H9 (cell line): ENCODE measurements around the gene ADCY5. TPM values are rescaled to one million over a fixed set of nuclear protein-coding genes. Genes with fewer than 3 reads are reported as not detected.
A peak's percentile ranks its signal among the peaks of the same experiment; 100 is the strongest.

Experiments
- DNase-seq: peaks from one replicate; pipeline ENCODE4 v3.0.0-alpha.2; 2017
- H2AFZ ChIP-seq: one replicate; pipeline ENCODE4 v1.6.1; 2013; ENCODE audit warnings: mild to moderate bottlenecking, low read length, control low read depth, moderate library complexity
- H2AK5ac ChIP-seq: 2 replicates; pipeline ENCODE4 v1.6.1; 2013; ENCODE audit warnings: low read length, control low read depth, mixed read lengths; ENCODE audit not compliant: insufficient read length
- H2BK120ac ChIP-seq: one replicate; pipeline ENCODE4 v1.6.1; 2013; ENCODE audit warnings: low read depth, mild to moderate bottlenecking, low read length, control low read depth, inconsistent platforms; ENCODE audit not compliant: poor library complexity, severe bottlenecking
- H2BK12ac ChIP-seq: 2 replicates; pipeline ENCODE4 v1.6.1; 2013; ENCODE audit warnings: low read length, control low read depth, mixed read lengths, low read depth; ENCODE audit not compliant: insufficient read length
- H2BK15ac ChIP-seq: 2 replicates; pipeline ENCODE4 v1.6.1; 2013; ENCODE audit warnings: low read depth, low read length, control low read depth
- H2BK20ac ChIP-seq: one replicate; pipeline ENCODE4 v1.6.1; 2013; ENCODE audit warnings: low read depth, mild to moderate bottlenecking, low read length, control low read depth, inconsistent platforms; ENCODE audit not compliant: poor library complexity, severe bottlenecking
- H2BK5ac ChIP-seq: 2 replicates; pipeline ENCODE4 v1.6.1; 2013; ENCODE audit warnings: low read length, control low read depth, mixed read lengths; ENCODE audit not compliant: insufficient read length
- H3K14ac ChIP-seq: 2 replicates; pipeline ENCODE4 v1.6.1; 2013; ENCODE audit warnings: low read length, control low read depth; ENCODE audit not compliant: insufficient read depth
- H3K18ac ChIP-seq: 2 replicates; pipeline ENCODE4 v1.6.1; 2013; ENCODE audit warnings: low read depth, mild to moderate bottlenecking, mixed read lengths, low read length, control low read depth; ENCODE audit not compliant: insufficient read length
- H3K23ac ChIP-seq: 2 replicates; pipeline ENCODE4 v1.6.1; 2013; ENCODE audit warnings: low read length, control low read depth, mixed read lengths, low read depth; ENCODE audit not compliant: insufficient read length
- H3K23me2 ChIP-seq: 2 replicates; pipeline ENCODE4 v1.6.1; 2013; ENCODE audit warnings: low read depth, mild to moderate bottlenecking, mixed read lengths, low read length, control low read depth; ENCODE audit not compliant: insufficient read length, poor library complexity, severe bottlenecking
- H3K27ac ChIP-seq: 2 replicates; pipeline ENCODE4 v1.5.1; 2013; ENCODE audit warnings: low read length, control low read depth, mixed read lengths, low read depth; ENCODE audit not compliant: insufficient read length
- H3K27me3 ChIP-seq: 2 replicates; pipeline ENCODE4 v1.6.1; 2013; ENCODE audit warnings: low read length, control low read depth, inconsistent platforms; ENCODE audit not compliant: insufficient read depth
- H3K4ac ChIP-seq: 2 replicates; pipeline ENCODE4 v1.6.1; 2013; ENCODE audit warnings: low read depth, mild to moderate bottlenecking, control low read depth, inconsistent platforms, low read length, moderate library complexity
- H3K4me1 ChIP-seq: 2 replicates; pipeline ENCODE4 v1.6.1; 2013; ENCODE audit warnings: low read length, control low read depth, inconsistent platforms; ENCODE audit not compliant: insufficient read depth
- H3K4me2 ChIP-seq: 2 replicates; pipeline ENCODE4 v1.6.1; 2013; ENCODE audit warnings: low read length, control low read depth, mixed read lengths; ENCODE audit not compliant: insufficient read length, insufficient read depth
- H3K56ac ChIP-seq: 2 replicates; pipeline ENCODE4 v1.6.1; 2013; ENCODE audit warnings: low read depth, mild to moderate bottlenecking, mixed read lengths, low read length, control low read depth; ENCODE audit not compliant: insufficient read length
- H3K79me1 ChIP-seq: 2 replicates; pipeline ENCODE4 v1.6.1; 2013; ENCODE audit warnings: low read depth, mild to moderate bottlenecking, moderate library complexity, low read length, control low read depth, inconsistent platforms; ENCODE audit not compliant: insufficient read depth, poor library complexity, severe bottlenecking
- H3K79me2 ChIP-seq: 2 replicates; pipeline ENCODE4 v1.6.1; 2013; ENCODE audit warnings: low read length, control low read depth, inconsistent platforms; ENCODE audit not compliant: insufficient read depth
- H3K9ac ChIP-seq: 2 replicates; pipeline ENCODE4 v1.6.1; 2013; ENCODE audit warnings: low read length, control low read depth, mixed read lengths; ENCODE audit not compliant: insufficient read length; ENCODE audit errors: extremely low read depth
- H3K9me3 ChIP-seq: one replicate; pipeline ENCODE4 v1.6.1; 2013; ENCODE audit warnings: low read depth, low read length, inconsistent platforms; ENCODE audit not compliant: control insufficient read depth
- H3T11ph ChIP-seq: one replicate; pipeline ENCODE4 v1.6.1; 2013; ENCODE audit warnings: mild to moderate bottlenecking, low read length, control low read depth, inconsistent platforms
- H4K20me1 ChIP-seq: one replicate; pipeline ENCODE4 v1.6.1; 2013; ENCODE audit not compliant: control insufficient read depth, insufficient read length, insufficient read depth
- H4K5ac ChIP-seq: 2 replicates; pipeline ENCODE4 v1.6.1; 2013; ENCODE audit warnings: low read depth, mild to moderate bottlenecking, mixed read lengths, low read length, control low read depth; ENCODE audit not compliant: insufficient read length
- H4K8ac ChIP-seq: replicated peaks from 2 replicates; pipeline ENCODE4 v1.6.1; 2013; ENCODE audit warnings: low read length, control low read depth, mixed read lengths, low read depth; ENCODE audit not compliant: insufficient read length
- H4K91ac ChIP-seq: 2 replicates; pipeline ENCODE4 v1.6.1; 2013; ENCODE audit warnings: low read depth, mild to moderate bottlenecking, moderate library complexity, mixed read lengths, low read length, control low read depth; ENCODE audit not compliant: insufficient read length
- H3K27ac Mint-ChIP-seq, 3 experiments: 2 replicates in 2 of 3; 3 replicates in 1 of 3; pipeline ENCODE4 v1.8.0; 2020 to 2021; ENCODE audit warnings: mixed read lengths in 3 of 3, mild to moderate bottlenecking in 1 of 3, moderate library complexity in 1 of 3
- H3K27me3 Mint-ChIP-seq: 2 replicates; pipeline ENCODE4 v1.8.0; 2021; ENCODE audit warnings: low read depth, mild to moderate bottlenecking, moderate library complexity, mixed read lengths
- H3K36me3 Mint-ChIP-seq, 3 experiments: 2 replicates in 2 of 3; 3 replicates in 1 of 3; pipeline ENCODE4 v1.8.0; 2020 to 2021; ENCODE audit warnings: low read depth in 3 of 3, mixed read lengths in 3 of 3; ENCODE audit not compliant: insufficient read depth in 1 of 3
- H3K4me1 Mint-ChIP-seq, 2 experiments: 2 replicates each; pipeline ENCODE4 v1.8.0; 2020; ENCODE audit warnings: mixed read lengths in 2 of 2
- H3K4me3 Mint-ChIP-seq, 2 experiments: 2 replicates in 1 of 2; 3 replicates in 1 of 2; pipeline ENCODE4 v1.8.0; 2020 to 2021; ENCODE audit warnings: mild to moderate bottlenecking in 2 of 2, mixed read lengths in 2 of 2, moderate library complexity in 1 of 2
- H3K9me3 Mint-ChIP-seq, 2 experiments: 2 replicates in 1 of 2; 3 replicates in 1 of 2; pipeline ENCODE4 v1.8.0; 2020; ENCODE audit warnings: mild to moderate bottlenecking in 2 of 2, mixed read lengths in 2 of 2, moderate library complexity in 1 of 2
- CTCF ChIP-seq: fragments of 200-600 bp; sonication (generic); conservative IDR thresholded peaks from 3 replicates; pipeline ENCODE4 v1.8.0; 2021; ENCODE audit warnings: antibody characterized with exemption, mild to moderate bottlenecking
- WGBS: extraction: QIAGEN DNeasy Blood & Tissue Kit; methylation state at CpG from one replicate; pipeline ENCODE4 v1.1.7; 2013; ENCODE audit warnings: missing lambda C conversion rate, low lambda C conversion rate, mixed read lengths; ENCODE audit not compliant: insufficient read length; ENCODE audit errors: extremely low coverage; 5-methylcytosine and 5-hydroxymethylcytosine counted together
- total RNA-seq: library from RNA; stranded (reverse); gene quantifications from 2 replicates; pipeline ENCODE4 v1.2.1, GENCODE V29; 2021

The ADCY5 gene
- total RNA-seq, 1 experiment from 2014 or later, result 5.0 TPM

GRCh38 chr3:123300056-123300455, 148.8 kb downstream of the ADCY5 start:
- TF ChIP-seq CTCF, result no peak
- H3K4me3 Mint-ChIP-seq, result no peak overlapping the region
- H3K27ac Mint-ChIP-seq, result peak overlapping the region in 1 of 3 experiments; percentile 22; a peak in 1 of 7 replicates
- H3K36me3 Mint-ChIP-seq, result peaks cover 9 to 28% (median 14%) of the 10 kb centered on the region in 3 experiments
- H4K8ac ChIP-seq, result no peak overlapping the region
- no peak overlapping the region for H4K91ac ChIP-seq
- no peak overlapping the region for H3T11ph ChIP-seq
- DNase-seq, result no peak
- H3K27me3 Mint-ChIP-seq, result no peaks in the 10 kb centered on the region
- H3K4me1 ChIP-seq, result no peaks in the 10 kb centered on the region
- no peak overlapping the region for H4K5ac ChIP-seq
- H3K79me1 ChIP-seq, result no peaks in the 10 kb centered on the region
- no peak overlapping the region for H3K23ac ChIP-seq
- no peaks in the 10 kb centered on the region; a peak in 1 of 5 replicates for H3K9me3 Mint-ChIP-seq
- H3K27me3 ChIP-seq, result no peaks in the 10 kb centered on the region
- H3K18ac ChIP-seq, result no peak overlapping the region
- H3K56ac ChIP-seq, result no peak overlapping the region
- no peak overlapping the region for H2BK5ac ChIP-seq
- H3K4ac ChIP-seq, result no peak overlapping the region
- no CpG with 5 or more reads among the region's 16 CpGs for WGBS
- no peak overlapping the region for H2BK20ac ChIP-seq
- no peaks in the 10 kb centered on the region for H3K79me2 ChIP-seq
- H3K4me2 ChIP-seq, result no peak overlapping the region
- H3K23me2 ChIP-seq, result no peaks in the 10 kb centered on the region
- no peak overlapping the region for H3K14ac ChIP-seq
- no peaks in the 10 kb centered on the region for H3K4me1 Mint-ChIP-seq
- no peaks in the 10 kb centered on the region for H3K9me3 ChIP-seq
- H4K20me1 ChIP-seq, result peaks cover 2% of the 10 kb centered on the region
- H2BK15ac ChIP-seq, result no peak overlapping the region
- H3K9ac ChIP-seq, result no peak overlapping the region
- H2BK120ac ChIP-seq, result no peak overlapping the region
- H2BK12ac ChIP-seq, result no peak overlapping the region
- no peak overlapping the region for H2AFZ ChIP-seq
- no peak overlapping the region for H3K27ac ChIP-seq
- H2AK5ac ChIP-seq, result no peak overlapping the region
